ENCODE measurements around the gene LAMA4. TPM values are rescaled to one million over a fixed set of nuclear protein-coding genes. Genes with fewer than 3 reads are reported as not detected.

Gene LAMA4
- polyA plus RNA-seq, 2 of the 4 experiments (the other 2 are of a cell fraction): 1.0 to 3.1 TPM

GRCh38 chr6:112231164-112231563 is 23.2 kb downstream of the LAMA4 start:
- H3K27ac ChIP-seq: no peak overlapping the region
- CTCF ChIA-PET: no interaction called here
- WGBS (ENCODE audit: missing lambda C conversion rate): 25% methylated on average over 1 of the region's 1 CpG
- no peak overlapping the region for H3K4me3 ChIP-seq
- no peak for TF ChIP-seq BCL3 (IDR thresholded peaks at IDR 0.05)
- TF ChIP-seq RAD21 (conservative IDR thresholded peaks at IDR 0.05 in 1 of 2, IDR thresholded peaks at IDR 0.05 in 1 of 2): no peak
- TF ChIP-seq CEBPB (IDR thresholded peaks at IDR 0.05): no peak
- no peak for TF ChIP-seq RCOR1 (IDR thresholded peaks at IDR 0.05; ENCODE audit: low read depth, low read length)
- TF ChIP-seq REST (IDR thresholded peaks at IDR 0.05): no peak
- no peak for TF ChIP-seq JUNB (IDR thresholded peaks at IDR 0.05)
- no peak for TF ChIP-seq JUN (IDR thresholded peaks at IDR 0.05)
- TF ChIP-seq ZNF302 (CRISPR knock-in tag; IDR thresholded peaks at IDR 0.05): no peak
- no peak for TF ChIP-seq ESRRA (IDR thresholded peaks at IDR 0.05; ENCODE audit: borderline replicate concordance, low read length)
- no peak for TF ChIP-seq RNF2 (IDR thresholded peaks at IDR 0.05; ENCODE audit: borderline replicate concordance, low read depth)
- TF ChIP-seq HEYL (CRISPR knock-in tag; IDR thresholded peaks at IDR 0.05): no peak
- TF ChIP-seq HDAC2 (IDR thresholded peaks at IDR 0.05): no peak
- no peak for TF ChIP-seq MAFK (IDR thresholded peaks at IDR 0.05; ENCODE audit: partially characterized antibody)
- POLR2A ChIA-PET: no interaction called here
- DNase-seq (ENCODE audit: low read depth in 1 of 2, low spot score in 1 of 2) (no peak), FAIRE-seq (no peak), ATAC-seq (no peak)
- no peak overlapping the region for H3K4me2 ChIP-seq
- no peaks in the 10 kb centered on the region for H3K9me3 ChIP-seq
- 0 out of 3 replicates have a peak, but pooled peaks cover 5% of the 10 kb centered on the region for H3K4me1 ChIP-seq

GRCh38 chr6:112228480-112229332 is 25.7 kb downstream of the LAMA4 start:
- H3K4me3 ChIP-seq: no peak overlapping the region
- peaks cover 6% of the 10 kb centered on the region; the same call in 2 of the 3 replicates for H3K4me1 ChIP-seq
- no peak overlapping the region for H3K27ac ChIP-seq
- no peaks in the 10 kb centered on the region for H3K9me3 ChIP-seq
- ChIA-PET POLR2A (no interaction called here), CTCF (interaction anchor here (1.3 kb wide), 1 partner anchor 130 kb away, joined by 3 read pairs; no protein-coding TSS in a partner anchor)
- 77% methylated on average over 7 of the region's 7 CpGs for WGBS (ENCODE audit: missing lambda C conversion rate)
- no peak overlapping the region for H3K4me2 ChIP-seq
- FAIRE-seq (no peak), ATAC-seq (no peak), DNase-seq (ENCODE audit: low read depth in 1 of 2, low spot score in 1 of 2) (no peak)
- peak; percentile 34 for TF ChIP-seq MAFK (IDR thresholded peaks at IDR 0.05; ENCODE audit: partially characterized antibody)
- no peak for TF ChIP-seq TFCP2L1 (CRISPR knock-in tag; IDR thresholded peaks at IDR 0.05)

- H3K9me3 ChIP-seq: no peaks in the 10 kb centered on the region
- DNase-seq (ENCODE audit: low read depth in 1 of 2, low spot score in 1 of 2) (no peak), FAIRE-seq (no peak), ATAC-seq (no peak)
- no peak overlapping the region for H3K27ac ChIP-seq
- peaks cover 11% of the 10 kb centered on the region for H3K4me1 ChIP-seq
- TF ChIP-seq CBX8 (IDR thresholded peaks at IDR 0.05) (no peak), RAD21 (conservative IDR thresholded peaks at IDR 0.05 in 1 of 2, IDR thresholded peaks at IDR 0.05 in 1 of 2) (no peak), FOSL2 (IDR thresholded peaks at IDR 0.05) (no peak), FOSL2 (CRISPR knock-in tag; IDR thresholded peaks at IDR 0.05) (no peak), NR3C1 (IDR thresholded peaks at IDR 0.05) (no peak), TFCP2L1 (CRISPR knock-in tag; IDR thresholded peaks at IDR 0.05) (no peak), EP300 (IDR thresholded peaks at IDR 0.05) (no peak), MAFK (IDR thresholded peaks at IDR 0.05; ENCODE audit: partially characterized antibody) (no peak), HMGXB4 (CRISPR knock-in tag; IDR thresholded peaks at IDR 0.05; ENCODE audit: borderline replicate concordance) (no peak), NFE2L2 (conservative IDR thresholded peaks at IDR 0.05; ENCODE audit: low read length) (no peak), HOXB5 (CRISPR knock-in tag; IDR thresholded peaks at IDR 0.05) (no peak), BHLHE40 (IDR thresholded peaks at IDR 0.05; ENCODE audit: low read depth, low read length) (no peak), FOSB (CRISPR knock-in tag; IDR thresholded peaks at IDR 0.05) (no peak), KDM5A (IDR thresholded peaks at IDR 0.05) (no peak), CEBPB (IDR thresholded peaks at IDR 0.05) (no peak), ZFP36 (IDR thresholded peaks at IDR 0.05; ENCODE audit: borderline replicate concordance, partially characterized antibody) (no peak), CHD4 (IDR thresholded peaks at IDR 0.05; ENCODE audit: borderline replicate concordance) (no peak)
- H3K4me2 ChIP-seq: no peak overlapping the region
- 72% methylated on average over 1 of the region's 1 CpG for WGBS (ENCODE audit: missing lambda C conversion rate)
- no peak overlapping the region for H3K4me3 ChIP-seq
- ChIA-PET CTCF (no interaction called here), POLR2A (no interaction called here)
Measured at GRCh38 chr6:112227992-112228391, 26.4 kb downstream of the LAMA4 start.

Measured in A549 (cell line).